GM19455 (cell line): ENCODE measurements around the gene MAPK10.

ENCODE experiments used
- ATAC-seq: cut with Tn5 transposase; IDR thresholded peaks from one replicate; pipeline ENCODE4 v1.9.1; 2021; ENCODE audit not compliant: unreplicated experiment

Gene MAPK10

GRCh38 chr4:86359944-86360478 is at the start of gene MAPK10:
Gene MAPK10, minus strand, starts transcription at chr4:86360053.
- ATAC-seq: peak; percentile 94

DNA sequence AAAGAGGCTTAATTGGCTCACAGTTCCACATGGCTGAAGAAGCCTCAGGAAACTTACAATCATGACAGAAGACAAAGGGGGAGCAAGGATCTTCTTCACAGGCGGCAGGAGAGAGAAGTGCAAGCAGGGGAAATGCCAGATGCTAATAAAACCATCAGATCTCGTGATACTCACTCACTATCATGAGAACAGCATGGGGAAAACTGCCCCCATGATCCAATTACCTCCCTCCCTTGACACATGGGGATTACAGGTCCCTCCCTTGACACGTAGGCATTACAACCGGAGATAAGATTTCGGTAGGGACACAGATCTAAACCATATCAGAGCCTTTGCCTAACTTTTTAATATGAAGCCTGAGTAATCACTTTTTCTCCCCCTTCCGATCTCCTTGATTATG is 43.7 kb upstream of the MAPK10 start:
- ATAC-seq: no peak

- no peak for ATAC-seq
Observed at GRCh38 chr4:86401826-86402225, 42.0 kb upstream of the MAPK10 start.

DNA sequence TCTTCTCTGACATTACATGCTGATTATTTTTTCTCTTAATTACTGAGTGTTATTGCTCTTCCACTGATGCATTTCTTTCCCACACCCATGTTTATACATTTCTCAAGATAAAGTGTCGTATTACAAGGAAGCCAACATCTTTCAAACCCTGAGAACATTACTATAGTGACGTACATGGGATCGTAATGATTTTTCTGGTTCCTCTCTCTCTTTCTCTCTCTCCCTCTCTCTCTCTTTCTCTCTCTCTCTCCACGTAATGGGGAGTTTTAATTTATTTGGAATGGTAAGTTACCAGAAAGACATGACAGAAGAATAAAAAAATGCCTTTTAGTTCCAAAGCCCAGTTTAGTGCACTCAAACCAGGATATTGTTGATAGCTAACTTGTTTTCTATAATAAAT is 40.4 kb upstream of the MAPK10 start:
- no peak for ATAC-seq

DNA sequence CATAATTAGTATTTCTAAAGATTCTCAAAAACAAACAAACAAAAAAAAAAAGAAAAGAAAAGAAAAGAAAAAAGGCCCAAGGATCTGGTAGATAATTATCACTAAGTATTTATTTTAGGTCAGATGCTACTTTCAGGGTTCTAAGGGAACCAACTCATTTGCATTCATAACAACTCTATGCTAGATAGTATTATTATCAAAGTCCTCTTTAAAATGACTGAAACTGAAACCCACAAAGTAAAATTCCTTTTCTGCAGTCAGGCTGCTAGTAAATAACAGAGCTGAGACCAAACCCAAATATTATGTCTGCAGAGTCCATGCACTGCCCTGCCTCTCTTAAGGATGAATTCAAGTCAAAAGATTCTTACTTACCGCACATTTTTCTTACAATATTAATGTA is 38.3 kb upstream of the MAPK10 start:
- peak; percentile 44 for ATAC-seq

- ATAC-seq: no peak
Observed at GRCh38 chr4:86393749-86394148, 33.9 kb upstream of the MAPK10 start.

DNA sequence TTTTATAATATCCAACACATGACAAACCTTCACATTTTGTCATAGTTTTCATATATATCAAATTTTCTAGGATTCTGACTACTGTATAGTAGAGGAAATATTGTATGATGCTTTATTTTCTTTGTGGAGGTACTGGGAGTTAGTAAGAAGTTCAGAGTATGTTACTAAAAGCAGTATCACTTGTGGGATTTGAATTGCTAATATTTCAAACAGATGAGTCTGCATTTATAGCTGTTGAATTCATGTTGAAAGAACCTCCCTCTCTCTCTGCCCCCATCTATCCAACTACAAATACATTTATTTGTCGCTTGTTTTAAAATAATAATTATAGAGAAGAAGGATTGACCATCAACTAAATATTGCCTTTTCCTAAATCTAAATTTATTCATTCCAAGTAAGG is 29.8 kb upstream of the MAPK10 start:
- no peak for ATAC-seq

GRCh38 chr4:86388252-86388651 is 28.4 kb upstream of the MAPK10 start:
- no peak for ATAC-seq

DNA sequence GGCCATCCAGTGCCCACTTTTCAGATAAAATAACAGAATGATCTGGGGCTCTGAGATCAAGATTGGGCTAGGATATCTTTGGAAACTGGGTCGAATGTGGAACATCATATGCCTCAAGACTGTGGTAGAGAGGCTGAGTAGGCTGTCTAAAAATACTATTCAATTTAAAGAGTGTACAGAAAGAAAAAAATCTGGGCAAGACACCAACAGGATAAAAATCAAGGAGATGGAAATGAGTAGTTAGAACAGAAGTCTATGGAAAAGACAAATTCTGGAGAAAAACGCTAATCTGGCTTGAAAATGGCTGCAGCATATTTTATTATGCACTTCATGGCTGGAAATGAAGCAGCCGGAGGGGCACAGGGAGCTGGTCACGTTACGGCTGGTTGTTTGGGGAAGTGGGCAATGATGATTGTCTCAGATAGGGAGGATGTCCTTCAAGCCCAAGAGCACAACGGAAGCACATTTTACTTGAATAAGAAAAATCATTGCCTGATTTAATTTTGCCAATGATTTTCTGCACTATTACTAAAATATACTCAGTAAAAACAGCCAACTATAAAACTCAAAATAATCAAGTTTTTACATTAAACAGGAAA is 27.1 kb upstream of the MAPK10 start:
- no peak for ATAC-seq

DNA sequence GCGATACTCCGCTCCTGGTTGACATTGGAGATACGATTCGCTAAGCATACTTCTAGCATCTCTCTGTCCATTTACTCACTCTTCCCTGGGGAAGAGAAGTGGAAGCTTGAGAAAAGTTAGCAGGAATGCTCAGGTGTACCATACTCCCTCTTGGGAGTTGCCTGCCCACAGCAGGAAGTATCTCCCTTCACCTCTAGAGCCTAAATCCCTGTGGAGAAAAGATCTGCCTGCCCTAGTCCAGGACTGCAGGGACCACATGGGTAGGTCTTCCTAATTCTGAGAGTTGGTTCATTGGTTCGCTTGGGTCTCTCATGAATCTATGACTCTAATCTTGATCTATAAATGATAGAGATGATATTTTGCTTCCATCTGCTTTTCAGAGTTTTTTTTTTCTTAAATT is 26.3 kb upstream of the MAPK10 start:
- no peak for ATAC-seq

- no peak for ATAC-seq
Observed at GRCh38 chr4:86381431-86381830, 21.6 kb upstream of the MAPK10 start.

DNA sequence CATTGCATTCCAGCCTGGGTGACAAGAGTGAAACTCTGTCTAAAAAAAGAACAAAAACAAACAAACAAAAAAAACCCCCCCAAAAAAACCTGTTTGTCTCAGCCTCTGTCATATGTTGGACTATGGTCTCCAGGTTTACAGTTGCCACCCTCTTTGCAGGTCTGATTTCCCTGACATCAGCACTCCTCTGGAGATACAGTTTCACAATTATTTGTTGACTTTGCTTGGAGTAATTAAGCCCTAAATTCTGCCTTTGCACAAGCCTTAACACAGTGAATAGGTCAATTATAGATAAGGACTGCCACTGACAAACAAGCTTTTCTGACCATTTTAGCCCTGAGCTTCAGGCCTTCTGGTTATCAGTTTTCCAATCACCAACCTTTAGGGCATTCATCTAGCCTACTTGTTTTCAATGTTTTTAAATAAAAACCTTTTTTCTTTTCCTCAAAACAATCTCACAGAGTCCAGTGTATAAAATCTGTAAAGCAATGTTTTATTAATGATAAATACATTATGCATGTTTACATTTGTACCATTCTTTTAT is 20.4 kb upstream of the MAPK10 start:
- no peak for ATAC-seq

- ATAC-seq: no peak
Observed at GRCh38 chr4:86376850-86377249, 17.0 kb upstream of the MAPK10 start.

GRCh38 chr4:86368433-86368832 is 8.6 kb upstream of the MAPK10 start:
- no peak for ATAC-seq

GRCh38 chr4:86367577-86367976 is 7.7 kb upstream of the MAPK10 start:
- no peak for ATAC-seq

DNA sequence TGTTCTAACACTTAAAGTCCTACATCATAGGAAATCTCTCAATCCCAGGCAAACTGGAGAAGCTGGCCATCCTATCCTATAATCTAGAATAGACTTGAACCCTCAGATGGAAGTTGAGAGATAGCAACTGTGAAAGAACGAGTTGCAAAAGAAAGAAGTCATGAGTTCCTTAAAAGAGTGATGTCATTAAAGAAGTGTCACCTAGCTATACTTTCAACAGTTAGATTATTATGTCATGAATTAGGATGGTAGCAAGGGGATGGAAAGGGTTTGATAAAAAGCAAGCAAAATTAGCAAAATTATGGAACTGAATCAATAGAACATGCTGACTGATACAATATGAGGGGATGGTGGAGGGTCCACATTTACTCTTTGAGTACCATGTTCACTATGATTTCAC is 7.1 kb upstream of the MAPK10 start:
- ATAC-seq: no peak

- no peak for ATAC-seq
Observed at GRCh38 chr4:86362510-86362909, 2.7 kb upstream of the MAPK10 start.

- ATAC-seq: no peak
Observed at GRCh38 chr4:86358257-86358656, 1.6 kb downstream of the MAPK10 start.

DNA sequence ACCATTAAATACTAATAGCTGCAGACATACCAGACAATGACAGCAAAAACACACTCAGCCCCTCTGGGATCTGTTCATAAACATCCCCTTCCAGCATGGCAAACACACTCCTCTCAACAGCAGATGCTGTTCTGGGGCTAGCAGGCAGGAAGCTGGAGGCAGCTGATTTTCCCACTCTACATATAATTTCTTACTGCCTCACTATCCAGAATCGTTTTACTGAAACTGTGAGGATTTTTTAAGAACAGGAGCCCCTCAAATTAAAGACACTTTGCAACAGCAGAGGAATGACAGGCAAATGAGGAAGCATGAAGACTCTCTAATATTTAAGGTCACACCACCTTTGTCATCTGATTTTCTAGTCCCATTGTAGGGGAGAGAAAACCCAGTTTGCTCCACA is 2.2 kb downstream of the MAPK10 start:
- no peak for ATAC-seq

GRCh38 chr4:86356425-86357210 is 3.2 kb downstream of the MAPK10 start:
- ATAC-seq: no peak

- no peak for ATAC-seq
Observed at GRCh38 chr4:86354390-86354789, 5.5 kb downstream of the MAPK10 start.

GRCh38 chr4:86346320-86346719 is 13.5 kb downstream of the MAPK10 start:
- no peak for ATAC-seq
